A204.1 (cell line): ENCODE results near the gene MVB12B.

Source experiments
- FAIRE-seq: peaks from 2 replicates; lab custom pipeline; 2012; peaks lifted over from hg19 to GRCh38; lab: Jason Lieb, UNC

The MVB12B gene

DNA sequence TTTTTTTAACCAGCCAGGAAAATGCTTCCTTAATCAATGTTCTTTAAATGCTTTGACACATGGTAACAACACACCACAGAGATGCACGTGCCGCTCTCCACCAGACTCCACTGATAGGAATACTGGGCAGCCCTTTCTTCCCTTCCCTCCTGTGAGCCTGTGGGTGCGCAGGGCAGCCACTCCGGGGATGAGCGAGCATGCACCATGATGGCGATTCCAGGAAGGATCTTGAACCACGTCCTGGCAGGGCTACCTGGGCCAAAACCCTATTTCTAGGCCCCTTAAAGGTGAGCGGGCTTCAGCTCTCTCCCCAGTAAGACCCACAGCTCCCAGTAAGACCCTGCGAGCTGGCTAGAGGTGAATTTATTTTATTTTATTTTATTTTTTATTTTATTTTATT lies 128.2 kb downstream of the MVB12B start:
- no peak for FAIRE-seq

DNA sequence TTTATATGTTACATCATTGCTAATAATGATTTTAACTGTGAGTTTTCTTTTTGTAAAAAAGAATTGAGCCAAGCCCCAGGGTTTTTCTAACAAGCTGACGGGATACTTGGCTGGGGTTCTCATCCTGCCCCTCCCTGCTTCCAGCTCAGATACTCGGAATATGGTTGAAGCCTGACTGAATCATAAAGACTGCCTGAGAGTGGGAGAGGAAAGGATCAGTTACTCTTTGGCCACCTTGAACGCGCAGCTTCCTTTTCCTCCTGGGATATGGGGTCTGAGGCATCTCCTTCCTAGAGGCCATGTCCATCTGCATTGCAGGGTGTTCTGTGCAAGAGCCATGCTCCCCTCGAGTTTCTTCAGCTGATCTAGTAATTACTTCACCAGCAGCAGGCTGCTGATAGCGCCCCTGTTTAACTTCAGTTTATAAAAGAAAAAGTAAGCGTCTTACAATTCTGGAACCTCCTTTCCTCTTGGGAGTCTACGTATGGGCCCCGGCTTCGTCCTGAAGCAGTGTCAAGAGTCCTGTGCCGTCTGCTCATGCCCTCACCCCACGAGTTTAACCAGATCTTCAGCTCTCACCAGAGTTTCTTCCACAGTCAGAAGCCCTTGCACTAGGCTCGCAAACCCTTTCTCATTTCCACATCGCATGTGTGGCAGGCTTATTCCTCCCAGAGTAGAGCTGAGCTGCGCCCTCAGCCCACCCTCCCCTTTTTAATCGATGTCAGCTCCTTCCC lies 130.0 kb downstream of the MVB12B start:
- no peak for FAIRE-seq

DNA sequence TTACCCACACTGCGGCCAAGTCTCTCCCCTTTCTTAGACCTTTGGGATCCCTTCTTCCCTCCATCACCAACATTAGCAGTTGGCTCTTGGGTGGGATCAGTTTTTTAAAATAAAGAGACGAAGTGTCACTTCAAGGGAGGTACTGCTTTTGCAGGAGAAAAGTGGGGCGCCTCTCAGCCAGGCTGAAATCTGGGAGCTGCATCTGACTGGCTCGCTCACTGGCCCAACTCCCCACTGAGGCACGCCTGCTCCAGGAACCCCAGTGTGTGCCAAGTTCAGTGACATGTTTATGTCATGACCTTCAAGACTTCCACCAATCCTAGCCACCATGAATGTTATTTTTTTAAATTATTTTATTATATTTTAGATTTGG lies 130.5 kb downstream of the MVB12B start:
- FAIRE-seq, result no peak

GRCh38 chr9:126457890-126458289 lies 131.3 kb downstream of the MVB12B start:
- FAIRE-seq, result no peak

DNA sequence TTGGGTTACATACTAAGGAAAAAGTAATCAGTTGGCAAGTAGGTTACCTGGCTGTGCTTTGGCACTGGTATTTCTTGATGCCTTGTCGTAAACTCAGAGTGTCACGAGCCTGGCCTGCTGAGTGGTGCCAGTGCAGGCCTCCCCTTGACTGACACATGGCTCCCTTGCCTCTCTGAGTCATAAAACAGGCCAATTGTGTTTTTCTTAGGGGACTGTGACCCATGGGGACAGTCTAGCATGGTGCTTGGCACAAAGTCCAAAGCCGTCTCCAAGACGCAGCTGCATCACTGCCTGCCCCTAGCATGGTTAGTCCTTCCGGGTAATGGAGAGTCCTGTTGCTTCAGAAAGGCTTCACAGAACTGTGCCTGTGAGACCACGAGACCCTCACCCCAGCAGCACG lies 132.5 kb downstream of the MVB12B start:
- no peak for FAIRE-seq

- no peak for FAIRE-seq
These were observed 132.9 kb downstream of the MVB12B start for GRCh38 chr9:126459546-126459945.

DNA sequence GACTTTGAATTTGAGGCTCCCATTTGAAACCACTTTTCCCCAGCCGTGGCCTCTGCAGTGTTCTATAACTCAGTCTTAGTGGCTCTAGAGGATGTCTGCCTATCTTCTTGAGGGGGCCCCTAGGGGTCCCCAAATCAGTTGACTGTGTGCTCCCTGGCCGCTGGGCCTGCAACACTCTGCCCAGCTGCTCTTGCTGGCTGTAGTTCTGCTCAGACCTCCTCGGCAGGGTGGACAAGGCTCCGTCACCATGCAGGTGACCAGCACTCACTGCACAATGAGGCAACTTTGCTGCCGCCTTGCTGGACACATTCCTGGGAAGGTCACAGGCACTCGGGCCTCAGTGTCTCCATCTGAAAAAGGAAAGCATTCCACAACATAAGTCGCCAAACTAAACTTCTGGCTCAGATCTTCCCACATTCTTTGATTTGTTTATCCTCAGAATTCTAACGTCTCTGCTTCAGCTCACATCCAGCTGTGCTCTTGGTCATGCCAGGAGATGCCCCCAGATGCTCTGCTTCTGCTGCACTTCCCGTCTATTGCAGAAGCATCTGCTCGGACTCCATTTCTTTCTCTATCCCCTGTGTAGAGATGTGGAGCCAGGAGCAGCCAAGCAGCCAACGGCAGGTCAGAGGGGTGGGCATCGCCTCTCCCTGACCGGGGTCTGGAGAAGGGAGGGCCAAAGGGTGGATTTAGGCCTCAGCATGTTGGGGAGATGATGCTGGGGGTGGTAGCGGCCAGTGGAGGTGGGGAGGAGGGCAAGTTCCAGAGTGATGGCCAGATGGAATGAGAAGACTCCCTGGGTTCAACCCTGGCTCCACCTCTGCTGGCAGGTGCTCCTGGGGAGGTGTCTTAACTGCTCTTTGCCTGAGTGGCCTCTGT lies 133.6 kb downstream of the MVB12B start:
- no peak for FAIRE-seq

- FAIRE-seq, result no peak
These were observed 134.4 kb downstream of the MVB12B start for GRCh38 chr9:126461029-126461428.

DNA sequence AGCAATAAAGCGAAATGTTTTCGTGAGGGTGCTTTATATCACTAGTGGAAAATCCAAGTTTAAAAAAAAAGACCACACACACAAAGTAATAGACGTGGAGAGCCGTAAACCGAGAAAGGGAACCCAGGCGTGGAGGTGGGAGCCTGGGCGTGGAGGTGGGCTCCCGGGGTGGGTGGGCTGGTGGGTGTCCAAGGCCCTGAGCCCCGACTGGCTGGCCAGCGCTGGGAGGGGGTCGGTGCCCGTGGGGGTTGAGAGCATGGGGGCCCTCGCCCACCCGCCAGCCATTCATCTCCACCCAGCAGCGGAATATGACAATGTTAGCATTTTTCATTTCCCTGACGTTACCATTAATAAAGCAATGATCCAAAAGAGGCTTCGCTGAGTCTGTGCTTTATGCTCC lies 135.0 kb downstream of the MVB12B start:
- FAIRE-seq, result no peak

- FAIRE-seq, result no peak
These were observed 136.0 kb downstream of the MVB12B start for GRCh38 chr9:126462617-126463016.

- FAIRE-seq, result no peak
These were observed 136.8 kb downstream of the MVB12B start for GRCh38 chr9:126463426-126463825.

DNA sequence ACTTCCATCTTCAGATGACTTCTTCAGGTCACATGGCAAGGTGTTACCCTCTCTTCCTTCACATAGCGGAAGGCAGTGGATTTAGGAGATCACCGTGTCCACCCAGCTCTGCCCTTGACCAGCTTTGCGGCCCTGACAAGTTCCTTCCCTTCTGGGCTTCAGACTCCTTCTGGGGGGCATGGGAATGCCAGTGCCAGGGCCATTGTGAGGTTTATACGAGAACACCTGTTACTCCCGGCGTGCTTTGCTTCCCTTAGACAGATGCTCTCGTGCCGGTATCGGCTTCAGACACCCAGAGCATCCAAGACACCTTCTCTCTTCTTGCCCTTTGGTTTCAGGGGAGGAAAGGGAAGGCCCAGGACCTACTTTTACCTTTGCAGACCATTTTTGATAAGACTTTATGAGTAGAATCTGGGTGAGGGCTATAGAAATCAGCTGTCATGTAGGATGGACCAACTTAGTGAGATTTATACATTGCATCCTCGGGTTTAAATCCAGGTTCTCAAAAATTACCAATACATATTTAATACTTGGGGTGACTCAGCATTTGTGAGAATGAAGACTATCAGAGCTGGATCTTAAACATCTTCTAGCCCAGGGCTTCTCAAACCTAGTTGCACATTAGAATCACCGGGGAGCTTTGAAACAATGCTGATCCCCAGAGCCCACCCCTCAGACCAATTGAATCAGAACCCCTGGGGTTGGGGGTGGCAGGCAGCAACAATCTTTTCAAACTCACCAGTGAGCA lies 138.2 kb downstream of the MVB12B start:
- FAIRE-seq, result no peak

DNA sequence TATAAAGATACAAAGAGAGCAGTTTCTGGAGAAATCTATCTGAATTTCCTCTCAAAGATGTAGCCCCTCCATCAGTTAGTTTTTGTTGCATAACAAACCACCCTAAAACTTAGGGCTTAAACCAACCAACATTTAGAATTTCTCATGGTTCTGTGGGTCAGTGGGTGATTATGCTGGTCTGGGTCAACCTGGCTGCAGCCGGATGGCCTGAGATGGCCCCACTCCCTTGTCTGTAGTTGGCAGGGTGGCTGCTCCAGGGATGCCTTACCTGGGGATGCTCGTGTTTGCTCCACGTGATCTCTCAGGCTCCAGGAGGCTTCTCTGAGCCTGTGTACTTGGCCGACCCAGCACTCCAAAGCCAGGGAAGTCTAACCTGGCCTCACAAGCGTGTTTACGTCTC lies 139.3 kb downstream of the MVB12B start:
- no peak for FAIRE-seq

- no peak for FAIRE-seq
These were observed 141.7 kb downstream of the MVB12B start for GRCh38 chr9:126468141-126468825.

- FAIRE-seq, result no peak
These were observed 143.8 kb downstream of the MVB12B start for GRCh38 chr9:126470241-126470993.

GRCh38 chr9:126471084-126471624 lies 144.5 kb downstream of the MVB12B start:
- FAIRE-seq, result no peak

DNA sequence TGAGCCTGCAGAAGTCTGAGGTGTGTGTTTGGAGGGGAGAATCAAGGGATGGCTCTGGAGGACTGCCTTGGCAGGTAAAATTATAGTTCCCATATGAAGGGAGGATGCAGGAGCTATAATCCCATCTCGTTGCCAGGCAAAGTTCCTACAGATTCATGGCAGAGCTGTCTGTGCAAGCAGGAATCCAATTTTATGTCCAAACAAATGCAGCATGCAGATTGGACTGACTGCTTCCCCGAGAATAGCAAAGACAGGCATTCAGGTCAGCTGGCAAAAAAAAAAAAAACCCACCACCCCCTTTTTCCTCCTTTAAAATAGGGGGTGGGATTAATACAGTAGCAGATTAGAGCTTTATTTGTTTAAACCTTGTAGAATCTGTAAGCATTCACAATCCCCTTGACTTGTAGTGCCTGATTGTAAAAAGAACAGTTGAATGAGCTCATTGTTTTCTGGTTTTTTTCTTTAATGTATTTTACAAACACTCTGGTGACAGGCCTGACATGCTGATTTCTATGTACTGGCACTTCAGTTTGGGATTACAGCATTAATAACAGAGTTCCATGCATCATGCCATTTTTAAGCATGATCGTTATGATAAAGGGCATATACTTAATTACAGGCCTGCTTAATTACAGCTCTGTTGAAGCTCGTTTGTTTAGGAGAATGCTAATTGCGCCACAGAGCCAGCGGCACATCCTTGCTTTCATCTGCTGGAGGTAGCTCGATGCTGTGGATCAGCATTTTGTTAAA lies 145.7 kb downstream of the MVB12B start:
- no peak for FAIRE-seq

DNA sequence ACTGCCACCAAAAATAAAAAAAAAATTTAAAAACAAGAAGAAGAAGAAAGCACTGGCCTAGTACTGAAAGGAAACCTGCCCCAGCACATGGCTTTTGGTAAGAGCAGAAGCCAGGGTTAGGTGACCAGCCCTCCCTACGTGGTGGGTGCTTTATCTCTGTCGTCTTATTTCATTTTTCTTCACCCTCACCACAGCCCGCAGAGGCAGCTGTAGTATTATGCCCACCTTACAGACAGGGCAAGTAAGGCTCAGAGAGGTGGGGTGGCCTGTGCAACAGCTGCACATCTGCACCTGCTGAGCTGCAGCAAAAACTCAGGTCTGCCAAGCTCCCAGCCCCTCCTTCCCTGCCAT lies 146.3 kb downstream of the MVB12B start:
- no peak for FAIRE-seq

DNA sequence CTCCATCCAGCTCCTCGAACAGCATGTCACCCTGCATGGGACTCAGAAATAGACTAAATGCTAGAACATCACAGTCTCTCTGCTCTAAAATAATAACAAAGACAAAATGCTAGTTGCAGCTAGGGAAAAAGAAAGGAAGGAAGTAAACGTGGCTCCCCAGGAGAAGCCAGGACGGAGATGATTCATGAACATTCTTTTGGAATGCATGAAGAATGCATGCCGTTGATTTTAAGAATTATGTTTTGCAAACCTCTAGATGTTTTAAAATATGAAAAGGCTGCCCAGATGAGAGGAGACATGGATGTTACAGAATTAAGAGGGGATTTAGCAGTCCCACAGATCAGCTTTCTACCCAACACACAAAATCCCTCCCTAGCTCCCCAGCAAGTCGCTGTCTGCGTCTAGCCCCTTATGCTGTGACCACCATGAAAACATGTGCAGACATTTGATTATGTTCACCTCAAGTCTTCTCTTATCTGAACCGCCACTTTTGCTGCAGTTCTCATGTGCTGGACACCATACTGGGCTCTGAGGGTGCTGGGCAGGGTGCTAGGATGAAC lies 147.7 kb downstream of the MVB12B start:
- no peak for FAIRE-seq

GRCh38 chr9:126474786-126475485 lies 148.3 kb downstream of the MVB12B start:
- no peak for FAIRE-seq
